ENCODE results near the gene TBC1D3B. TPM values are rescaled to one million over a fixed set of nuclear protein-coding genes. Genes with fewer than 3 reads are reported as not detected.

The TBC1D3B gene
- total RNA-seq, 4 donors from 2014 or later: 3.4 to 69.3 (median 11.7) TPM

DNA sequence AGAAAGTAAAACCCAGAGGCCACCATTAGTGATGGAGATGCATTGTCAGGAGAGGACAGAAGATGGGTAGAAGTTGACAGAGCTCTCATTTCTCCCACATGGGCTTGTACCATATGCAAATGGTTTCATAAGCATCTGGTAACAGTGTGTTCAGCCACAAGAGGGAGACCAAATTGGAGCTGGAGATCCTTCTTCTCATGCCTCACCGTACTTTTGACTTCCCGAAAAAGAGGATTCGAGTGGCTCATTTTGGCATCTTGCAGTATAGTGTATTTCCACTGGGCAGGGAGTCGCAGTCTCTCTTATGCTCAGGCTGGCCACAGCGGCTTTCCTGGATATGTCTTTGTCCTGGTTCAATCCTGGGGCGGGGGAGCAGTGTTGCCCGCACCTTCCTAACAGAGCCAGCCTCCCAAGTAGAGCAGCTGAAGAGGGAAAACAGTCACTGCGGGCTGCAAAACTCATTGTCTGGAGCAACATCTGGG, 23.8 kb downstream of the TBC1D3B start:
- Histone ChIP-seq H3K9me3 (no peaks in the 10 kb centered on the region), H3K36me3 (no peaks in the 10 kb centered on the region), H3K27me3 (no peaks in the 10 kb centered on the region), H3K4me3 (no peak overlapping the region), H3K27ac (no peak overlapping the region), H3K4me1 (peaks cover 0 to 6% (median 0%) of the 10 kb centered on the region in 4 donors)
- TF ChIP-seq CTCF (IDR thresholded peaks at IDR 0.05) (no peak), POLR2A (IDR thresholded peaks at IDR 0.05) (no peak)
- DNase-seq: no peak

GRCh38 chr17:36151891-36152638, 24.4 kb downstream of the TBC1D3B start:
- DNase-seq: no peak
- no peak overlapping the region for H3K27ac ChIP-seq
- H3K4me3 ChIP-seq: no peak overlapping the region
- no peaks in the 10 kb centered on the region for H3K9me3 ChIP-seq
- no peaks in the 10 kb centered on the region for H3K27me3 ChIP-seq
- TF ChIP-seq CTCF (IDR thresholded peaks at IDR 0.05) (no peak), POLR2A (IDR thresholded peaks at IDR 0.05) (no peak)
- peaks cover 0 to 6% (median 0%) of the 10 kb centered on the region in 4 donors for H3K4me1 ChIP-seq
- H3K36me3 ChIP-seq: no peaks in the 10 kb centered on the region

DNA sequence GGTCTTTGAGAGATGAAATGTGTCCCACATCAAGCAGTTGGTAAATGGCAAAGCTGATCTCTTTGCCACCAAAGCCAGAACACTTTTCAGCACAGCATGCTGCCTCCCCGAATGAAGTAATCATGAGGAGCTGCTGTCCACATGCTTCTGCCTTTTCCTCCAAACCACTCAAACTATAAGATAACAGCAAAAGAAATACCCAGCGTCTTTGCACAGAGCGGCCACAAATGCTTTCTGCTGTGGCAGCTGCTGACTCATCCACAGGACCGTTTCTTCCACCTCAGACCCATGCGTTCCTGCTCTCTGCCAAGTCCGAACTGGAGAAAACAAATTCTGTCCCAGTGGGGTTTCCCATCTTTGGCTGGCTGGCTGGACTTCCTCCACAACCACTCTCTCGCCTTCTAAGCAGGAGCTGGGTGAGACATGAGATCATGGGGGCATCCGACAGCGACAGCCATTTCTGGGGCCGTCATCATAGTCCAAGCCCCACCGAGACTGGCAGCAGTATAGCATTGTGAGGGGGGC, 27.1 kb downstream of the TBC1D3B start:
- Histone ChIP-seq H3K27ac (no peak overlapping the region), H3K36me3 (no peaks in the 10 kb centered on the region), H3K27me3 (no peaks in the 10 kb centered on the region), H3K4me3 (no peak overlapping the region), H3K4me1 (peaks cover 0 to 6% (median 0%) of the 10 kb centered on the region in 4 donors), H3K9me3 (no peaks in the 10 kb centered on the region)
- DNase-seq: no peak
- TF ChIP-seq POLR2A (IDR thresholded peaks at IDR 0.05) (no peak), CTCF (IDR thresholded peaks at IDR 0.05) (no peak)

DNA sequence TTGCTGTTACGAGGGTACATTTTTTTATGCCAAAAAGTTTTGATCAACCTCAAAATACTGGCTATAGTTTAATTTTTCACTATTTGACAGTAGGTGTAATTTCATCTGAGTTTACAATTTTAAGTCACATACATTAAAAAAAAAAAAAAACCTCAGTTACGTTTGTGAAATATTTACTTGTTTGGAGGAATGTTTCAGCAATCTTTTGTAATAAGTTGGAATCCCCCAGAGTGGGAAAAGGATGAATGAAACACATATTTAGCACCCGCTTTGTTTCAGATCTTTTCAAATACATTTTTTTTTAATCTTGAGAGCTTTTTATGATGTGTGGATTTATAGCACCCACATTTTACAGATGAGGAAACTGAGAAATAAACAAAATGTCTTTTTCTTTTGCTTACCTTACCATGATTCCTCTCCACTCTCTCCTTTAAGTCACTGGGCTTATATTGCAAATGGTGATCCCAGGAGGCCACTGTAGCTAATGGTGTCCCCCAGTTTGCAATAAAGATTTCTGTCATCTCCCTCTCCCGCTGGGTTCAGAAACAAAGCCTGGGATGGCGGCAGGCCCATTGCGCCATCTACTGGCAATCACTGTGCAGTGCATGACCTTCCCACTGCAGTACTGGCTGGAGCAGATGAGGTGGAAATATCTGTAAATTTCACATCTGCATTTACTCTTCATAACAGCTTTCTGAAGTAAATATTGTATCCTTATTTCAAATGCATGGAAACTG, 27.7 kb downstream of the TBC1D3B start:
- DNase-seq: peak; percentile 56 to 84 (median 82)
- H3K4me3 ChIP-seq: no peak overlapping the region
- H3K36me3 ChIP-seq: no peaks in the 10 kb centered on the region
- H3K27me3 ChIP-seq: no peaks in the 10 kb centered on the region
- H3K4me1 ChIP-seq: peaks cover 0 to 6% (median 0%) of the 10 kb centered on the region in 4 donors
- H3K9me3 ChIP-seq: no peaks in the 10 kb centered on the region
- no peak for TF ChIP-seq POLR2A (IDR thresholded peaks at IDR 0.05)
- peak; percentile 86 to 100 (median 98) for TF ChIP-seq CTCF (IDR thresholded peaks at IDR 0.05)
- H3K27ac ChIP-seq: no peak overlapping the region

DNA sequence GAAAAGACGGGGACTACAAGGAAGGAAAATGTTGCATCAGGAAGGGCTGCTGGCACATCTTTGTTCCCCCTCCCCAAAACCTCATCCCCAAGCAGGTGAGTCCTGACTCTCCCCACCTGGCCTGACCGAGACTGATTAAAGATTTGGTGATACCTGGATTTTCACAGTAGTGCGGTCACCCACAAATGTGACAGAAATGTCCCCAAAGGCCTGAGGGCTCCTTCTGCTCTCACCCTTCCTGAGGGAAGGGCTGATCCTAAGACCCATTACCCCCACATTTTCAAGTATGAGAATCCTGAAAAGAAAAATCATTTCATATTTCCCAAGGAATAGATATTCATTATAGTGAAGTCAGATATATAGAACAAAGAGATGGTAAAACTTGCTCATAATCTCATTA, 28.8 kb downstream of the TBC1D3B start:
- Histone ChIP-seq H3K27me3 (no peaks in the 10 kb centered on the region), H3K4me1 (peaks cover 0 to 6% (median under 1%) of the 10 kb centered on the region in 4 donors), H3K27ac (no peak overlapping the region), H3K9me3 (no peaks in the 10 kb centered on the region), H3K4me3 (no peak overlapping the region), H3K36me3 (no peaks in the 10 kb centered on the region)
- TF ChIP-seq CTCF (IDR thresholded peaks at IDR 0.05) (no peak), POLR2A (IDR thresholded peaks at IDR 0.05) (no peak)
- no peak for DNase-seq
